Neural crest cell (in vitro differentiated cells): ENCODE data around the gene BNIP1. TPM values are rescaled to one million over a fixed set of nuclear protein-coding genes. Genes with fewer than 3 reads are reported as not detected.

Experiments
- DNase-seq: peaks from one replicate; pipeline ENCODE4 v3.0.0; 2021; ENCODE audit warnings: low read depth, mixed read lengths, low spot score
- H3K27ac Mint-ChIP-seq: one replicate; pipeline ENCODE4 v1.8.0; 2021; ENCODE audit warnings: mild to moderate bottlenecking, mixed read lengths; ENCODE audit not compliant: unreplicated experiment
- H3K27me3 Mint-ChIP-seq: 2 replicates; pipeline ENCODE4 v1.8.0; 2021; ENCODE audit warnings: low read depth, mild to moderate bottlenecking, mixed read lengths
- H3K36me3 Mint-ChIP-seq: 2 replicates; pipeline ENCODE4 v1.8.0; 2021; ENCODE audit warnings: low read depth, mild to moderate bottlenecking, mixed read lengths
- H3K4me1 Mint-ChIP-seq: 2 replicates; pipeline ENCODE4 v1.8.0; 2021; ENCODE audit warnings: mixed read lengths
- H3K4me3 Mint-ChIP-seq: one replicate; pipeline ENCODE4 v1.8.0; 2021; ENCODE audit warnings: mild to moderate bottlenecking, mixed read lengths
- H3K9me3 Mint-ChIP-seq: 2 replicates; pipeline ENCODE4 v1.8.0; 2021; ENCODE audit warnings: mixed read lengths
- total RNA-seq: library from RNA; stranded (reverse); gene quantifications from 2 replicates; pipeline ENCODE4 v1.2.1, GENCODE V29; 2021
- TF ChIP-seq, protein P1 (sequence below): fragments of 200-600 bp; sonication (generic); conservative IDR thresholded peaks from 2 replicates; pipeline ENCODE4 v1.5.0; 2021; ENCODE audit warnings: antibody characterized with exemption, mild to moderate bottlenecking

BNIP1 gene
- total RNA-seq, 1 donor from 2014 or later, result 14.6 TPM

GRCh38 chr5:173211284-173211683, 67.0 kb downstream of the BNIP1 start:
- peaks cover 32% of the 10 kb centered on the region for H3K27me3 Mint-ChIP-seq
- no peaks in the 10 kb centered on the region for H3K9me3 Mint-ChIP-seq
- H3K4me3 Mint-ChIP-seq, result no peak overlapping the region
- TF ChIP-seq, protein P1, sequence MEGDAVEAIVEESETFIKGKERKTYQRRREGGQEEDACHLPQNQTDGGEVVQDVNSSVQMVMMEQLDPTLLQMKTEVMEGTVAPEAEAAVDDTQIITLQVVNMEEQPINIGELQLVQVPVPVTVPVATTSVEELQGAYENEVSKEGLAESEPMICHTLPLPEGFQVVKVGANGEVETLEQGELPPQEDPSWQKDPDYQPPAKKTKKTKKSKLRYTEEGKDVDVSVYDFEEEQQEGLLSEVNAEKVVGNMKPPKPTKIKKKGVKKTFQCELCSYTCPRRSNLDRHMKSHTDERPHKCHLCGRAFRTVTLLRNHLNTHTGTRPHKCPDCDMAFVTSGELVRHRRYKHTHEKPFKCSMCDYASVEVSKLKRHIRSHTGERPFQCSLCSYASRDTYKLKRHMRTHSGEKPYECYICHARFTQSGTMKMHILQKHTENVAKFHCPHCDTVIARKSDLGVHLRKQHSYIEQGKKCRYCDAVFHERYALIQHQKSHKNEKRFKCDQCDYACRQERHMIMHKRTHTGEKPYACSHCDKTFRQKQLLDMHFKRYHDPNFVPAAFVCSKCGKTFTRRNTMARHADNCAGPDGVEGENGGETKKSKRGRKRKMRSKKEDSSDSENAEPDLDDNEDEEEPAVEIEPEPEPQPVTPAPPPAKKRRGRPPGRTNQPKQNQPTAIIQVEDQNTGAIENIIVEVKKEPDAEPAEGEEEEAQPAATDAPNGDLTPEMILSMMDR, result no peak
- H3K36me3 Mint-ChIP-seq, result no peaks in the 10 kb centered on the region
- DNase-seq, result no peak
- no peaks in the 10 kb centered on the region for H3K4me1 Mint-ChIP-seq
- H3K27ac Mint-ChIP-seq, result no peak overlapping the region

- TF ChIP-seq, protein P1, result no peak
- no peaks in the 10 kb centered on the region for H3K9me3 Mint-ChIP-seq
- H3K27ac Mint-ChIP-seq, result no peak overlapping the region
- H3K4me1 Mint-ChIP-seq, result no peaks in the 10 kb centered on the region
- H3K4me3 Mint-ChIP-seq, result no peak overlapping the region
- no peak for DNase-seq
- H3K27me3 Mint-ChIP-seq, result peaks cover 38% of the 10 kb centered on the region
- no peaks in the 10 kb centered on the region for H3K36me3 Mint-ChIP-seq
Observed at GRCh38 chr5:173213236-173213933, 69.1 kb downstream of the BNIP1 start.

Other genes with a start within 250 kb of the BNIP1 start
- gene RPL26L1, start 185.1 kb upstream of the BNIP1 start, total RNA-seq, result 54.6 and 57.5 TPM in 2 replicates
- 71.8 and 76.4 TPM in 2 replicates for gene ATP6V0E1, start 160.8 kb upstream of the BNIP1 start, total RNA-seq
- 4.6 and 5.2 TPM in 2 replicates for gene CREBRF, start 88.2 kb upstream of the BNIP1 start, total RNA-seq
- 4.5 and 5.0 TPM in 2 replicates for gene NKX2-5, start 90.7 kb downstream of the BNIP1 start, total RNA-seq
- gene STC2, start 183.9 kb downstream of the BNIP1 start, total RNA-seq, result 2.6 and 3.8 TPM in 2 replicates